CMK (cell line): ENCODE measurements around the gene TMEM98.
"Not testable (repeated sequence)": the region's sequence is repeated elsewhere in the genome, so short reads cannot be mapped to it uniquely, and the experiment has no call there.

Source experiments
- DNase-seq: peaks from one replicate; pipeline ENCODE4 v3.0.0-alpha.2; 2010; ENCODE audit warnings: low read depth

TMEM98 gene

DNA sequence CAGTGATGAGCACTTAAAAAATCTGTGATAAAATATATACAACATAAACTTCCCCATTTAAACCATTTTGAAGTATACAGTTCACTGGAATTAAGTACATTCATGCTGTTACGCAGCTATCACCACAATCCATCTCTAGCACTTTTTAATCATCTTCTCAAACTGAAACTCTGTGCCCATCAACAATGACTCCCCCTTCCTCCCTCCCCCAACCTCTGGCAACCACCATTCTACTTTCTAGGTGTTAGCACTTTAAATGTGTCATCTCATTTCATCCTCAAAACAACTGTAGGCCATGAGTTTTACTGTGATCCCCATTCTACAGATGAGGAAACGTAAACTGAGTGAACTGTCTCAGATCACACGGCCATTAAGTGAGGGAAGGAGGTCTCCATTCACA lies 13.8 kb upstream of the TMEM98 start:
- DNase-seq = no peak

DNA sequence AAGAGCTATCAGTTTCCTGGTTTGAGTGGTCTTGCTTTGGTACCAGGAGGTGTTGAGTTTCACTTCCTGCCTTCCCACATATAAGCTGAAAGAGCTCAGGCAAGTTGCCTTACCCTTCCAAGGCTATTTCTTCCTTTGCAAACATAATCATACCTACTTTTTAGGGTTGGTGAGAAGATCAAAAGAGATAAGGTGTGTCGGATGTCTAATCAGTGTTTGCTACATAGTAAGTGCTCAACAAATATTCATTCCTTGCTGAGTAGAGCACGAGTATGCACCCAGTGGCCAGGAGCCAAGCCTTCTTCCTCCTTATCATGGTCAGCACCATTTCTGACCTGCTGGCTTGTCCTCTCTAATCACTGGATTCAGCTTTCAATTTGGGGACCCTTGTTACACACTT lies 12.7 kb upstream of the TMEM98 start:
- DNase-seq = no peak

DNA sequence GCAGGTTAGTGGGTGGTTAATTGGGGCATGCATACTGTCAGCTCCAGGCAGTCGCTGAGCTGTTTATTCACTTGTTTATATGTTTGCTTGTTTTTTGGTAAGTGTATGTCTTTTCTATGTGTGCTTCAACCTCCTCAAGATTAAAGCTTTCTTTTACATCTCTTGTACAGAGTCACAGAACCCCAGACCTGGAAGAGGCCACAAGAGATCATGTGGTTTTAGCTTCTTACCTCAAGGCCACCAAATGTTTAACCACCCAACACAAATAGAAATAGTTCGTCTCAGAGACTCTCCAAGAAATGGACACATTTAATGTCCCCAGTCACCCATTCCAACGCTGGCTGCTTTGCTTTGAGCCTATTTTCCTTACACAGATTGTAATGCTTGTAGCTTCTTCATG lies 11.8 kb upstream of the TMEM98 start:
- DNase-seq = no peak

DNA sequence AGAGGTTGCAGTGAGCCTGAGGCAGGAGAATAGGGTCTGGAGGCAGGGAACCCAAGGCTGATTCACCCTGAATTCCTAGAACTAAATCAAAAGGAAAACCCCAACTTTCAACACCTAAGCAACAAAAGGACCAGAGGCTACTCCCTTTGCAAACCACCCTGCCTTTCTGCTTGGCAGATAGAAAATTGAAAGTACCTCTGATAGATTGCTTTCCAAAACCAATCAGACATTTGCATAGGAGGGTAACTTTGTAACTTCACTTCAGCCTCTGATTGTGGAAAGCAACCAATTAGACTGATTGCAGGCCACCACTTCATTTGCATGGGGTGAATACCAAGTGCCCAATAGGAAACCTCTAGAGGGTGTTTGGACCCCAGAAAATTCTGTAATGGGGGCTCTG lies 10.9 kb upstream of the TMEM98 start:
- no peak for DNase-seq

DNA sequence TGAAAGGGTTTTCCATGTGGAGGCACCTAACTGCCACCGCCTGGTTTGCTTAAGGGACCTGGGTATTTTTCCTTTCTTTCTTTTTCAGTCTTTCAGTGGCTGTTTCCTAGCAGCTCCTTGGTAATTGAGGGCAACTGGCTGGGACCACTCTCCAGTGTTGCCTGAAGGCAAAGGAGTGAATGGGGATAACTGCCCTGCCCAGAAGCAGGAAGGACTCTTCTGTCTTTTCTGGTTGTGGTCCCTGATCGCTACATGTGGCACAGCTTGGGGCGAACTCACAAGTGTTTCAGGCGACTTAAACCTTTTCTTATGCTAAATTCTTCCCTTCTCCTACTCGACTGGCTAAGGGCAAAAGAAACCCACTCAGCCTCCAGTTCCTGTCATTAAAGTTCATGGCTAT lies 10.1 kb upstream of the TMEM98 start:
- no peak for DNase-seq

DNA sequence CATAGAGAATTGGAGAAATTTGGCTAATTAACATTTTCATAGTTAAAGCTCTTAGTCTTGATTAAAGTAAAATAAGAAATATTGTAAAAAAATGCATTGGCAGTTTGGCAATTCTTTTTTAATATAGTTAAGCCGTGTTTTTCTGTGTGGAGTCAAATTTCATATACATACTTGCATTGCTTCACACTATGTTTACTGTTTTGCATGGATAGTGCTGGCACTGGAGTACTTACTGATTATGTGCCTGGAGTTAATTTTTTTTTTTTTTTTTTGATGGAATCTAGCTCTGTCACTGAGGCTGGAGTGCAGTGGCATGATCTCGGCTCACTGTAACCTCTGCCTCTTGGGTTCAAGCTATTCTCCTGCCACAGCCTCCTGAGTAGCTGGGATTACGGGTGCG lies 8.1 kb upstream of the TMEM98 start:
- not testable (repeated sequence) for DNase-seq

DNA sequence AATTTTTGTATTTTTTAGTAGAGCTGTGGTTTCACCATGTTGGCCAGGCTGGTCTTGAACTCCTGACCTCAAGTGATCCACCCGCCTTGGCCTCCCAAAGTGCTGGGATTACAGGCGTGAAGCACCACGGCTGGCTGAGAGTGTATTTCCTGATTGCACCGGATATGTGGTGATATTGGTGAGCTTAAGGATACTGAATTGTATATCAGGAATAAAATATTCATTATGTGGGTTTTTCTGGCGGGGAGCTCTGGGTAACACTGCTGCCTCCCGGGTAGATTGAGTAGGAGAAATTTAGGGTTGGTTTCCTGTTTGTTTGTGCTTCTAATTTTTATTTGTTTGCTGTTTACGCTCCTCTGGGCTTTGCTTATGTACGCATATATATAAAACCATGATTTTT lies 7.7 kb upstream of the TMEM98 start:
- no peak for DNase-seq

DNA sequence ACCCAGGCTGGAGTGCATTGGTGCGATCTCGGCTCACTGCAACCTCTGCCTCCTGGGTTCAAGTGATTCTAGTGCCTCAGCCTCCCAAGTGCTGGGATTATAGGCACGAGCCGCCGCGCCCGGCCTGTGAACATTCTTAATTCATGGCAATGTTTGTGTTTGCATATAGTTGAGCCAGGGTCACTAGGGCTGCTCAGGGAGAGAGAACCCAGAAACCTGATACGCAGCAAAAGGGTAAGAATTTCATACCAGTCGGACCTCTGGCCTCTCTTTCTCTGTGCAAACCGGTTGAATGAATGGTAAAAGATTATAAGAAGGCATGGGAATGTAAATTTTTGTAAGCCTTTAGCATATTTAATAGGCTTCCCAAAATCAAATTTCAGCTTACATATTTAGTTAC lies 6.9 kb upstream of the TMEM98 start:
- no peak for DNase-seq

DNA sequence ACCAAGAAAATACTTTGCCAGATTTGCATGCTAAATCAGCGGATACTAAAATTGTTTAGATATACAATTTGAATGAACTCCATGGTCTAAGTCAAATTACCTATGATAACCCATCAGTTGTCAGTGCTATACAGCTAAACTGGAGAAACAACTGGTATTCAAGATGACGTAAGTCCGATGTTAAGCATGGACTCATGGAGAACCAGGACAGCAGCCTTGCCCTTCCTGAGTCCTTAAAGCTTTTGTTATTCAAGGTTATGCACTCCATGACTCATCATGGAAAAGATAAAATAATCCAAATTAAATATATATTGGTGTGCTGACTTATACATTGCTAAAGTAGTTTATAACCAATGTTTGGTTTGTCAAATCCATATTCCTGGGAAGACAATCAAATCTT lies 4.0 kb upstream of the TMEM98 start:
- DNase-seq = not testable (repeated sequence)

DNA sequence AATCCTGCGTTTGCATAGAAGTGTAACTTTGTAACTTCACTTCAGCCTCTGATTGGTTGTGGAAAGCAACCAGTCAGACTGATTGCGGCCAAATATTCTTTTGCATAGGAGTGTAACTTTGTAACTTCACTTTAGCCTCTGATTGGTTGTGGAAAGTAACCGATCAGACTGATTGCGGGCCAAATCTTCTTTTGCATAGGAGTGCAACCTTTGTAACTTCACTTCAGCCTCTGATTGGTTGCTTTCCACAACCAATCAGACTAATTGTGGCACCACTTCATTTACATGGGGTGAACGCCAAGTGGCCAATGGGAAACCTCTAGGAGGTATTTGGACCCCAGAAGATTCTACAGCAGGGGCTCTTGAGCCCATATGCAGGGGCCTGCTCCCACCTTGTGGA lies 1.8 kb upstream of the TMEM98 start:
- DNase-seq = no peak

DNA sequence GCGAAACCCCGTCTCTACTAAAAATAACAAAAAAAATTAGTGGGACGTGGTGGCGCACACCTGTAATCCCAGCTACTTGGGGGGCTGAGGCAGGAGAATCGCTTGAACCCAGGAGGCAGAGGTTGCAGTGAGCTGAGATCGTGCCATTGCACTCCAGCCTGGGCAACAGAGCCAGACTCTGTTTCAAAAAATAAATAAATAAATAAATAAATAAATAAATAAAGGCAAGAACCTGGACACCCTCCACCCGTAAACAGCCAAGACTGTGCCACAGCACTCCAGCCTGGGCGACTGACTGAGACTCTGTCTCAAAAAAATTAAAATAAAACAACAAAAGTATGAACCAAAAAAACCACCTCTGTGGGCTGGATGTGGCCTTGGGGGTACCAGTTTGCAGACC lies 1.2 kb upstream of the TMEM98 start:
- DNase-seq = not testable (repeated sequence)

DNA sequence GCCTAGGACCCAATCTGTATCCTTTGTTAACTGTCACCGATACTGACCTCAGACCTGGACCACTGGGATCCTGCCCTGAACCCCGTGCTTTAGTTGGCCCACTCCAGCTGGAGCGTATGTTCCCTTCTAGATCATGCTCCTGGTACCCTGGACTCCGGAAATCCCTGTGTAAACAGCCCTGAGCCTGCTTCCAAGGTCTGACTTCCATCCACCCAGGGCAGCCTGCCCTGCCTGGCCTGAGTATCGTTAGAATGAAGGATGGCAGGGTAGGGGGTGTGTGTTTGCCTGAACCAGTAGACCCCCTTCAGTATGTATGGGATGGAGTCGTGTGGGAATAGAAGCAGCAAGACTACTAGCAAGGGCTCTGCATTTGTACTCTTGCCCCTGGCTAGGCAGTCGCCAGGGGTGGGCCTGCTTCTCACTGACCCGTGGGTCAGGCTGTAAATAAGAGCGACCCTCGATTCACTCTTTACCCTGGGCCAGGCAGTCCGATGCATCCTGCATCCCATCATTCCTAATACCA lies 691 bp upstream of the TMEM98 start:
- DNase-seq = no peak

DNA sequence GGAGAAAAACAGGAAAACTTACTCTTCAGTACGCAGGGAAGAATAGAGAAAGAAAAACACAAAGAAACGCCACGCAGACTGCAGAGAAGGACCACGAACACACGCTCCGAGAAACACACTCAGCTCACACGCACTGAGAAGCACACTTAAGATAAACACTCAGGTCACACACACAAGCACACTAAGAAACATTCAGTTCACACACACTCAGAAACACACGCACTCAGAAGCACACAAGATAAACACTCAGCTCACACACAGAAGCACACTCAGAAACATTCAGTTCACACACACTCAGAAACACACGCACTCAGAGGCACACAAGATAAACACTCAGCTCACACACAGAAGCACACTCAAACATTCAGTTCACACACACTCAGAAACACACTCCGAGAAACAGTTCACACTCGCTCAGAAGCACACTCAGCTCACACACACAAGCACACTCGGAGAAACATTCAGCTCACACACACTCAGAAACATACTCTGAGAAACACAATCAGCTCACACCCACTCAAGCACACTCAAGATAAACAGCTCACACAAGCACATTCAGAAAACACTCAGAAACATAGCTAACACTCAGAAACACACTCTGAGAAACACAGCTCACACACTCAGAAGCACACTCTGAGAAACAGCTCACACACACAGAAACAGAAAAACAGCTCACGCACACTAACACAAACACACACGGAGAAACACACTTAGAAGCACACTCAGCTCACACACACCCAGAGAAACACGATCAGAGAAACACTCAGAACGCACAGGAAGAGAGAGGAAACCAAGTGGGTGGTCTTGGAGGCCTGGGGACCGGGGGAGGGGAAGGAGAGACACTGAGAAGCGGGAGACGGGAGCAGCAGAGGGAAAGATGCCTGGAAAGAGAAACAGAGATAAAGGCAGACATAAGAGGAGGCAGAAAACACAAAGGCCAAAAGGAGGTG lies 908 bp downstream of the TMEM98 start:
- no peak for DNase-seq

DNA sequence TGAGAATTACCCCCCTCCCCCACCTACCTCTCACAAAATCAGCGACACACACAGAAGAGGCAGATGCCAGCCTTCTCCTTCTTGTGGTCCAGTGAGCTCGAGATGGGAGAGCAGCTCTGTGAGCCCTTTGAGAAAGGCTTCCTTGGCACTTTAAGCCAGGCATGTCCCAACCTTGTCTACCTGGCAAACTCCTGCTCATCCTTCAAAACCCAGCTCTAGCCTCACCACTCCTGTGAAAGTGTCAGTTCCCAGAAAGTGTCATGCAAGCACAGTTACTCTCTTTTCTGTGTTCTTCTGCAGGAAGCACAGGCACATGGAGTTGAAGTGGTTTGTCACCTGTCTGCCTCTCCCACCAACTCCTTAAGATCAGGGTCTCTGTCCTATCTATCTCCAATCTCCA lies 1.6 kb downstream of the TMEM98 start:
- DNase-seq = no peak

DNA sequence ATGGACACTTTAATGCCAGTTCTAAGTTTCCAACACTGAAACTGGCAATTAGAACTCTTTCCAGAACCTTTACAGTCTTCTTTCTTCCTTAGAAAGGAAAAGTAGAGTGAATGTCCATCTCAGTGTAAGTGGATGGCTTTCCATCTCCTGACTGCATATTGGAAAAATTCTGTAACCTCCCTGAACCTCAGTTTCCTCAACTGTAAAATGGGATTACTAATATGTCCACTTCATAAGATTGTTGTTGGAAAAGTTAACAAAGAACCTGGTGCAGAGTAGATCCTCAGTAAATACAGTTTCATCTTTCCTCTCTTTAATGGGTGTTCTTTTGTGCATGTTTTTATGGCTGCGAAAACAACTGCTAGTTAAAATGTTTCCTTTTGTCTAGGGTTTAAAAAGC lies 2.6 kb downstream of the TMEM98 start:
- DNase-seq = no peak

DNA sequence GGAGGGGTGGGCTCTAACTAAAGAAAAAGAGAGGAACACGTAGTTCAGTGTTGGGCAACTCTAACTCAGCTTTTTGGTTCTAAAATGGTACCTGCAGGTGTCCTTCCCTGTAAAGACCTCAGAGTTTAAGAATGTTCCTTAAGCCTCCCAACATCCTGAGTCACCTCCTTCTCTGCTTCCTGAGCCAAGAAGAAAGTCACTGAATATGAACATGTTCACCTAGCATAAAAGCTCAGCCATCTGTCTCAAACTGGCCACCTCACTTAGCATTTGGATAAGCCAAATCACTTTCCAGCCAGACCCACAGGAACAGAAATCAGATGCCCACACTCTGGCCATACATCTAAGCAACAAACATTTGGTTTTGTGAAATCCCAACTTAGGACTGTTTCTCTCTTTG lies 3.7 kb downstream of the TMEM98 start:
- no peak for DNase-seq

DNA sequence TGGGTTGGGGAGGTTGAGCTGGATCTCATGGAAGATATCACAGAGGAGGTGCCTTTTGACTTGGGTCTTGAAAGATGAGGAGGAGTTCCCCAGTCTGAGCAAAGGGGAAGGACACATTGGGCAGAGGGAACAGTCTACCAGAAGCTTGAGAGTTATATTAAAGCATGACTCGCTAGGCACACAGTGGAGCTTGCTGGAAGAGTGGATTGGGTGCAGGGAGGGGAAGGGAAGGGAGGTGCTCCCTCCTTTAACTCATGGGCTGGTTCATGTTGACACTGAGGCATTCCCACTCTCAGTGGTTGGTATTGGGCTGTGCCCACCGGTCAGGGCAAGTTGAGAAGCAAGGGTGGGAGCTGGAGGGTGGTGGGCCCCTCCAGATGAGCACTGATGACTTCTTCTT lies 5.9 kb downstream of the TMEM98 start:
- DNase-seq = no peak

DNA sequence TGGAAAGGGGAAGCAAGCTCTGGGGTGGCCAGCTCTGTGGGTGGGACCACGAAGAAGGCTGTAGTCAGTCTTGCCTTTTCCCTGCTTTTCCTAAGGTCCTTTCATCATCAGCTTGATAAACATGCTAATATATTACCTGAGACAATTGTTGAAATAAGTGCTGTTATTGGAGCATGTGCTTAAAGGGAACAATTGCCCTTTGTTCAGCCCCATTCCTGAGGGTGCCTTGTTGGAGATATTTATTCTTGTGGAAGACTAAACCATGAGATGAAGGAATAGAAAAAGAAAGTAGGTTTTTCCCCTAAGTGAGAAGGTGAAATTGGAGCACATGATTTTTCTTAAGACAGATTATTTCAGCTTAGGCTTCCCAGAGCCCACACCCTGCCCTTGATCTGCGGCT lies 7.8 kb downstream of the TMEM98 start:
- no peak for DNase-seq

DNA sequence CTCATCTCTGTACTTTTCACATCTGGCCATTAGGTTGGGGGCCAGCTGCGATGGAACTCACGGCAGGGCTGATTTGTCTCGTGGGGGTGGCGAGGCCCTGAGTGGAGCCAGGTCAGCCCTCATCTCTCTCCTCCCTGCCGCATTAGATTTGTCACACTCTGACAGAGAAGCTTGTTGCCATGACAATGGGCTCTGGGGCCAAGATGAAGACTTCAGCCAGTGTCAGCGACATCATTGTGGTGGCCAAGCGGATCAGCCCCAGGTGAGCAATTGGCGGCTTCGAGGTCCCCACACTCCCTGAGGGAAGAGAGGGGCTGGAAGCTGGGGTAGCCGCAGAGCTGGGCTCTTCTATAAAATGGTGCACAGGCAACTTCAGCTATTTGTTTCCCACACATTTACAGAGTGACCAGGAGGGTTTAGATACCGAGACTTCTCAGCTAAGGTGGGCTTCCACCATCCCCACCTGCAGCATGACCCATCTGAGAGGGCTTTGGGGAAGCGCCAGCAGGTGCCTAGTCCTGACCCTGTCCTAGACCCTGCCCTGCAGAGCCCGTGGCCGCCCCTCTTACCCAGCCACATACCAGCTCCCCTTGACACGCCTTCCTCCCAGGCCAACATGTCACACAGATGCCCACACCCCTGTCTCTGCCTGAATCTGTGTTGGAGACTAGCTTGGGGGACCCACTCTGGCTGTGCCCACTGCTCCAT lies 8.4 kb downstream of the TMEM98 start:
- no peak for DNase-seq

DNA sequence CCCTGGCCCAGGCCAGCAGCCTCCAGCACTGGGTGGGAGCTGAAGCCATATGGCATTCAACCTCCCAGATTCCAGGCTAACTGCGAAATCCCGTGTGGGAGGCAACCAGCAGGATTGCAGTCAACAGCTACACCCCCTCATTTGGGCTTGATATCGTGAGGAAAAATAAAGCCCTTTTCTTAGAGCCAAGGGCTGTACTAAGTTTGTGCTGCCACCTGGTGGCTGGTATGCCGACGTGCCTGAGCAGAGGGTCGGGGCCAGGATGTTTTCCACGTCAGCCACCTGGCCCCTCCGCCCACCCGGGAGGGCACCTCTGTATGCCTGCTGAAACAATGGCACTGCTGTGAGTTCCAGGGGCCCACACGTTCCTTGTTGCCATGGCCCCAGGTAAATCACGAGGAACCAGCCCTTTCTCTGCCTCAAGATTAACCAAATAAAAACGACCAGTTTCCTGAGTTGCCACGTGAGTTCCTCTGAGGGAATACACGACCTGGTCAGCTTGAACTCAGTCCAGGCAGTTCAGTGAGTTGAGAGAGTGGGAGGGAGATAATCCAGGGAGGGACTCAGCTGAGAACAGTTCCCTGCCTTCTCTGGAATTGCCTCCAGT lies 9.0 kb downstream of the TMEM98 start:
- DNase-seq = peak; percentile 37

DNA sequence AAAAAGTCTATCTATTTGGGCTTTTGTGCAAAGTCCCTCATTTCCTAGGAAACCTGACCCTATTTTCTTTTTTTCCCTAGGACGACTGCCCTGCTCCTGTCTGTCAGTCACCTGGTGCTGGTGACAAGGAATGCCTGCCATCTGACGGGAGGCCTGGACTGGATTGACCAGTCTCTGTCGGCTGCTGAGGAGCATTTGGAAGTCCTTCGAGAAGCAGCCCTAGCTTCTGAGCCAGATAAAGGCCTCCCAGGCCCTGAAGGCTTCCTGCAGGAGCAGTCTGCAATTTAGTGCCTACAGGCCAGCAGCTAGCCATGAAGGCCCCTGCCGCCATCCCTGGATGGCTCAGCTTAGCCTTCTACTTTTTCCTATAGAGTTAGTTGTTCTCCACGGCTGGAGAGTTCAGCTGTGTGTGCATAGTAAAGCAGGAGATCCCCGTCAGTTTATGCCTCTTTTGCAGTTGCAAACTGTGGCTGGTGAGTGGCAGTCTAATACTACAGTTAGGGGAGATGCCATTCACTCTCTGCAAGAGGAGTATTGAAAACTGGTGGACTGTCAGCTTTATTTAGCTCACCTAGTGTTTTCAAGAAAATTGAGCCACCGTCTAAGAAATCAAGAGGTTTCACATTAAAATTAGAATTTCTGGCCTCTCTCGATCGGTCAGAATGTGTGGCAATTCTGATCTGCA lies 12.9 kb downstream of the TMEM98 start:
- no peak for DNase-seq

DNA sequence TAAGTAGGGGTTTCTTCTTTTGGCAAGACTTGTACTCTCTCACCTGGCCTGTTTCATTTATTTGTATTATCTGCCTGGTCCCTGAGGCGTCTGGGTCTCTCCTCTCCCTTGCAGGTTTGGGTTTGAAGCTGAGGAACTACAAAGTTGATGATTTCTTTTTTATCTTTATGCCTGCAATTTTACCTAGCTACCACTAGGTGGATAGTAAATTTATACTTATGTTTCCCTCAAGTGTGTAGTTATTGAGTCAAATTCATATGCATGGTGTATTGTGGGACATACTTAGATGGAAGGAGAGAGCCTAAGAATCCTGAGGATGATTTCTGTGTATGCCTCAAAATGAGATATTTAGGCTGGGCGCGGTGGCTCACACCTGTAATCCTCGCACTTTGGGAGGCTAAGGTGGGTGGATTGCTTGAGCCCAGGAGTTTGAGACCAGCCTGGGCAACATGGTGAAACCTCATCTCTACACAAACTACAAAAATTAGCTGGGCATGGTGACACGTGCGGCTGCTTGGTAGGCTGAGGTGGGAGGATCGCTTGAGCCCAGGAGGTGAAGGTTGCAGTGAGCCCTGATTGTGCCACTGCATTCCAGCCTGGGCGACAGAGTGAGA lies 13.6 kb downstream of the TMEM98 start:
- no peak for DNase-seq
